ENCODE measurements around the gene DQX1. TPM values are rescaled to one million over a fixed set of nuclear protein-coding genes. Genes with fewer than 3 reads are reported as not detected.
A peak's percentile ranks its signal among the peaks of the same experiment; 100 is the strongest.

The DQX1 gene
- total and polyA plus RNA-seq, 9 of the 15 experiments (the other 6 are each of a cell fraction or from before 2014, with no cell fraction given), result 0.04 to 0.38 (median 0.18) TPM; not detected in 1

DNA sequence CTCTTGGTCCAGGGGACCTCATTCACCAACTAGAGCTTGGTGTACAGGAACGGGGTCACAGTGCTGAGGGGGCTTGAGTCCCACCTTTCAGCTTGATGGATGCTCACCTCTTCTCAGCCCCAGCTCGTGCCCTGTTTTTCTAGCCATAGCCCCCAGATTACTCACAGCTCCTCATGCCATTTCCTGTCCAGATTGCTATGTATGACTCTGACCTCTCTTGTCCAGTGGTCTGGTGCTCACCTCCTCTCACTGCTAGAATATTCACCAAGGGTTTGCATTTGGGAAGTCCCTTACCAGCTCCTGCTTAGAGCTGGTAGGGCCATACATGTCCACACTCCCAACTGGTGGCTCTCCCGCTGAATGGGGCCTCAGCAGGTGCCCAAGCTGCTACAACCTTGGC, 32.5 kb downstream of the DQX1 start:
- Histone ChIP-seq H3K79me2 (ENCODE audit: control insufficient read depth, insufficient read depth, low read length) (no peaks in the 10 kb centered on the region), H3K27ac (ENCODE audit: extremely low read depth, low read depth, low read length) (no peak overlapping the region), H3K4me1 (replicated peaks in 1 of 2; ENCODE audit: control insufficient read depth in 2 of 2, insufficient read depth in 2 of 2, low read length in 2 of 2) (peaks cover 4 to 15% of the 10 kb centered on the region in 2 experiments; a peak in 4 of 5 replicates), H3K9me1 (ENCODE audit: control insufficient read depth, insufficient read depth, low read length) (no peaks in the 10 kb centered on the region), H3K4me2 (ENCODE audit: insufficient read depth, low read length) (no peak overlapping the region), H4K20me1 (replicated peaks; ENCODE audit: control insufficient read depth, insufficient read depth, low read length) (no peaks in the 10 kb centered on the region), H3K36me3 (ENCODE audit: control insufficient read depth, insufficient read depth, low read length) (peaks cover 50% of the 10 kb centered on the region; the same call in 2 of the 3 replicates), H3K9me3 (replicated peaks; ENCODE audit: control insufficient read depth, insufficient read depth, low read depth, low read length) (no peaks in the 10 kb centered on the region), H3K9ac (ENCODE audit: insufficient read depth in 1 of 2, low read depth in 2 of 2, low read length in 2 of 2) (no peak overlapping the region), H2AFZ (ENCODE audit: low read depth, low read length) (no peak overlapping the region), H3K27me3 (ENCODE audit: control insufficient read depth in 2 of 2, insufficient read depth in 2 of 2, low read length in 2 of 2) (no peaks in the 10 kb centered on the region), H3K4me3 (no peak overlapping the region)
- in situ Hi-C loops (cut with MboI) (no loop called here), intact Hi-C loops (cut with micrococcal nuclease) (no loop called here)
- ChIA-PET POLR2A (interaction anchor here (0.7 to 1.3 kb wide), 6 partner anchors 8 to 102 kb away, joined by 3 to 4 read pairs (median 4); partner anchors contain the start of gene DQX1), CTCF (ENCODE audit: low intra/inter-chr PET ratio) (no interaction called here)
- BruUV-seq (replicated peaks), result TSS peak; percentile 11
- no peak for TF ChIP-seq ZNF695 (CRISPR knock-in tag; IDR thresholded peaks at IDR 0.05)
- TF ChIP-seq, protein P1, sequence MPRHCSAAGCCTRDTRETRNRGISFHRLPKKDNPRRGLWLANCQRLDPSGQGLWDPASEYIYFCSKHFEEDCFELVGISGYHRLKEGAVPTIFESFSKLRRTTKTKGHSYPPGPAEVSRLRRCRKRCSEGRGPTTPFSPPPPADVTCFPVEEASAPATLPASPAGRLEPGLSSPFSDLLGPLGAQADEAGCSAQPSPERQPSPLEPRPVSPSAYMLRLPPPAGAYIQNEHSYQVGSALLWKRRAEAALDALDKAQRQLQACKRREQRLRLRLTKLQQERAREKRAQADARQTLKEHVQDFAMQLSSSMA (CRISPR knock-in tag; IDR thresholded peaks at IDR 0.05), result no peak
- FAIRE-seq (no peak), ATAC-seq (no peak), DNase-seq (ENCODE audit: extremely low read depth in 1 of 4, low spot score in 3 of 4) (no peak)
- 64% methylated on average over 3 of the region's 3 CpGs for WGBS (ENCODE audit: insufficient coverage, low coverage, missing lambda C conversion rate)

DNA sequence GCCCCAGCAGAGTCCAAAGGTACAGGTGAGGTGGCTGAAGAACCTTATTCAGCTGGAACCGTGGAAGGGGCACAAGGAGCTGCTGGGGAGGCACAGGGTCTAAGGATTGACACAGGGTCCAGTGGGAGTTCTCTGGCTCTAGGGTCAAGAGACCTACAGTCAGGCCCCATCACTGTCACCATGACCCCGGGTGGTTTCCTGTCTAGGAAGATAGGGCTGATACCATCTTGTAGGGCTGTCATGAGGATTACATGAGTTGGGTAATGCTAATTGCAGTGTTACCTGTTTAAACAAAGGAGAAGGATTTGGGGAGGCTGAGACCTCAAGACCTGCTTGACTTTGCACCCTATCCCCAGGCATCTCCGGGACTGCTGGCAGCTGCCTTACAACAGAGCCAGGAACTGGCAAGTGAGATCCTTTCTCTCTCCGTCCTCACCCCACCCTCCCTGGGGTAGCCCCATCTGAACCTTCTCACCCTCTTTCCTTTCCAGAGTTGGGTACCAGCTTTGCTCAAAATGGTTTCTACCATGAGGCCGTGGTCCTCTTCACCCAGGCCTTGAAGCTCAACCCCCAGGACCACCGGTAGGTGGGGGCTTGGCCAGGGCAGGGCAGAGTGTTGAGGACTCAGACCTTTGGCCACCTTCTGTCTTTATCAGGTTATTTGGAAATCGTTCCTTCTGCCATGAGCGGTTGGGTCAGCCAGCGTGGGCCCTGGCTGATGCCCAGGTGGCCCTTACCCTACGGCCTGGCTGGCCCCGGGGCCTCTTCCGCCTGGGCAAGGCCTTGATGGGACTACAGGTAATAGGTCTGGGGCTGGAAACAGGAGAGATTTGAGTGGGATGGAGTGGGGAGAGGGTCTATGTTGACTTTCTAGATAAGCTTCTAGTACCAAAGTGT, 34.1 kb downstream of the DQX1 start:
- FAIRE-seq, result no peak
- BruUV-seq (replicated peaks), result no TSS peak
- CTCF ChIA-PET (ENCODE audit: low intra/inter-chr PET ratio), result no interaction called here
- intact Hi-C loops (cut with micrococcal nuclease), result no loop called here
- in situ Hi-C loops (cut with MboI), result no loop called here
- Histone ChIP-seq H3K9ac (ENCODE audit: insufficient read depth in 1 of 2, low read depth in 2 of 2, low read length in 2 of 2) (peak overlapping the region in 1 of 2 experiments; percentile 13; a peak in 2 of 4 replicates), H3K4me1 (replicated peaks in 1 of 2; ENCODE audit: control insufficient read depth in 2 of 2, insufficient read depth in 2 of 2, low read length in 2 of 2) (peaks cover 4 to 6% of the 10 kb centered on the region in 2 experiments; a peak in 4 of 5 replicates), H2AFZ (ENCODE audit: low read depth, low read length) (no peak overlapping the region), H3K36me3 (ENCODE audit: control insufficient read depth, insufficient read depth, low read length) (peaks cover 54% of the 10 kb centered on the region; the same call in 2 of the 3 replicates), H3K9me3 (replicated peaks; ENCODE audit: control insufficient read depth, insufficient read depth, low read depth, low read length) (no peaks in the 10 kb centered on the region), H3K27ac (ENCODE audit: extremely low read depth, low read depth, low read length) (no peak overlapping the region), H3K4me3 (no peak overlapping the region), H3K79me2 (ENCODE audit: control insufficient read depth, insufficient read depth, low read length) (no peaks in the 10 kb centered on the region), H3K9me1 (ENCODE audit: control insufficient read depth, insufficient read depth, low read length) (no peaks in the 10 kb centered on the region), H3K27me3 (ENCODE audit: control insufficient read depth in 2 of 2, insufficient read depth in 2 of 2, low read length in 2 of 2) (no peaks in the 10 kb centered on the region), H4K20me1 (replicated peaks; ENCODE audit: control insufficient read depth, insufficient read depth, low read length) (no peaks in the 10 kb centered on the region), H3K4me2 (ENCODE audit: insufficient read depth, low read length) (no peak overlapping the region)
- 87% methylated on average over 10 of the region's 12 CpGs for WGBS (ENCODE audit: insufficient coverage, low coverage, missing lambda C conversion rate)
- peak; percentile 51 for ATAC-seq
- POLR2A ChIA-PET, result interaction anchor here (1.0 to 1.2 kb wide), 2 partner anchors 9 to 13 kb away, joined by 3 to 4 read pairs; no protein-coding TSS in a partner anchor
- no peak for DNase-seq (ENCODE audit: extremely low read depth in 1 of 4, low spot score in 3 of 4)
- TF ChIP-seq, protein P2, sequence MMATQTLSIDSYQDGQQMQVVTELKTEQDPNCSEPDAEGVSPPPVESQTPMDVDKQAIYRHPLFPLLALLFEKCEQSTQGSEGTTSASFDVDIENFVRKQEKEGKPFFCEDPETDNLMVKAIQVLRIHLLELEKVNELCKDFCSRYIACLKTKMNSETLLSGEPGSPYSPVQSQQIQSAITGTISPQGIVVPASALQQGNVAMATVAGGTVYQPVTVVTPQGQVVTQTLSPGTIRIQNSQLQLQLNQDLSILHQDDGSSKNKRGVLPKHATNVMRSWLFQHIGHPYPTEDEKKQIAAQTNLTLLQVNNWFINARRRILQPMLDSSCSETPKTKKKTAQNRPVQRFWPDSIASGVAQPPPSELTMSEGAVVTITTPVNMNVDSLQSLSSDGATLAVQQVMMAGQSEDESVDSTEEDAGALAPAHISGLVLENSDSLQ (IDR thresholded peaks at IDR 0.05), result peak; percentile 29; the same call in 1 of the 2 replicates
- TF ChIP-seq MEIS2 (IDR thresholded peaks at IDR 0.05; ENCODE audit: partially characterized antibody) (peak; percentile 22), TGIF2 (CRISPR knock-in tag; IDR thresholded peaks at IDR 0.05) (no peak), EP300 (IDR thresholded peaks at IDR 0.05; ENCODE audit: low read length) (peak; percentile 11; the same call in 1 of the 2 replicates), RCOR1 (IDR thresholded peaks at IDR 0.05; ENCODE audit: borderline replicate concordance in 1 of 2, low read depth in 2 of 2, low read length in 2 of 2) (peak in 1 of 2 experiments; percentile 42; a peak in 1 of 4 replicates)
- TF ChIP-seq, protein P3, sequence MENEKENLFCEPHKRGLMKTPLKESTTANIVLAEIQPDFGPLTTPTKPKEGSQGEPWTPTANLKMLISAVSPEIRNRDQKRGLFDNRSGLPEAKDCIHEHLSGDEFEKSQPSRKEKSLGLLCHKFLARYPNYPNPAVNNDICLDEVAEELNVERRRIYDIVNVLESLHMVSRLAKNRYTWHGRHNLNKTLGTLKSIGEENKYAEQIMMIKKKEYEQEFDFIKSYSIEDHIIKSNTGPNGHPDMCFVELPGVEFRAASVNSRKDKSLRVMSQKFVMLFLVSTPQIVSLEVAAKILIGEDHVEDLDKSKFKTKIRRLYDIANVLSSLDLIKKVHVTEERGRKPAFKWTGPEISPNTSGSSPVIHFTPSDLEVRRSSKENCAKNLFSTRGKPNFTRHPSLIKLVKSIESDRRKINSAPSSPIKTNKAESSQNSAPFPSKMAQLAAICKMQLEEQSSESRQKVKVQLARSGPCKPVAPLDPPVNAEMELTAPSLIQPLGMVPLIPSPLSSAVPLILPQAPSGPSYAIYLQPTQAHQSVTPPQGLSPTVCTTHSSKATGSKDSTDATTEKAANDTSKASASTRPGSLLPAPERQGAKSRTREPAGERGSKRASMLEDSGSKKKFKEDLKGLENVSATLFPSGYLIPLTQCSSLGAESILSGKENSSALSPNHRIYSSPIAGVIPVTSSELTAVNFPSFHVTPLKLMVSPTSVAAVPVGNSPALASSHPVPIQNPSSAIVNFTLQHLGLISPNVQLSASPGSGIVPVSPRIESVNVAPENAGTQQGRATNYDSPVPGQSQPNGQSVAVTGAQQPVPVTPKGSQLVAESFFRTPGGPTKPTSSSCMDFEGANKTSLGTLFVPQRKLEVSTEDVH (IDR thresholded peaks at IDR 0.05; ENCODE audit: low read depth, partially characterized antibody), result no peak

Measured in K562 (cell line).